Keratinocyte (primary cell): Measurements from ENCODE around the gene GALNT9. TPM values are rescaled to one million over a fixed set of nuclear protein-coding genes. Genes with fewer than 3 reads are reported as not detected.

ENCODE experiments used
- DNase-seq: peaks from one replicate; pipeline ENCODE4 v3.0.0-alpha.2; 2011; ENCODE audit warnings: low read depth, missing footprints, low spot score
- FAIRE-seq: peaks from 2 replicates; lab custom pipeline; 2011; peaks lifted over from hg19 to GRCh38; lab: Jason Lieb, UNC
- H2AFZ ChIP-seq: 2 replicates; pipeline ENCODE4 v1.6.0; 2012; ENCODE audit warnings: low read length, control low read depth, inconsistent platforms; ENCODE audit not compliant: control insufficient read depth
- H3K27ac ChIP-seq: 2 replicates; pipeline ENCODE4 v1.5.1; 2011; ENCODE audit warnings: low read length; ENCODE audit not compliant: control insufficient read depth, insufficient read depth
- H3K27me3 ChIP-seq: 3 replicates; pipeline ENCODE4 v1.6.0; 2011; ENCODE audit warnings: low read length; ENCODE audit not compliant: control insufficient read depth, insufficient read depth; ENCODE audit errors: extremely low read depth
- H3K36me3 ChIP-seq, 2 experiments: 2 replicates in 1 of 2; 3 replicates in 1 of 2; pipeline ENCODE4 v1.5.1; 2011; ENCODE audit warnings: low read length in 2 of 2, mild to moderate bottlenecking in 1 of 2; ENCODE audit not compliant: control insufficient read depth in 2 of 2, insufficient read depth in 2 of 2; ENCODE audit errors: extremely low read depth in 1 of 2
- H3K4me1 ChIP-seq: 3 replicates; pipeline ENCODE4 v1.5.1; 2011; ENCODE audit warnings: low read length; ENCODE audit not compliant: control insufficient read depth, insufficient read depth; ENCODE audit errors: extremely low read depth
- H3K4me2 ChIP-seq: 3 replicates; pipeline ENCODE4 v1.6.0; 2011; ENCODE audit warnings: low read depth, low read length; ENCODE audit not compliant: control insufficient read depth, insufficient read depth; ENCODE audit errors: extremely low read depth
- H3K4me3 ChIP-seq, 3 experiments: fragments of 200-600 bp in 1 of 3; sonication (generic) in 1 of 3; 2 replicates in 2 of 3; 3 replicates in 1 of 3; pipeline ENCODE4 v1.5.1; 2011 to 2016; ENCODE audit warnings: low read length in 3 of 3, mild to moderate bottlenecking in 3 of 3, control low read depth in 2 of 3, inconsistent platforms in 1 of 3, low read depth in 1 of 3, mixed read lengths in 1 of 3, mixed run types in 1 of 3, moderate library complexity in 1 of 3; ENCODE audit not compliant: control insufficient read depth in 2 of 3, insufficient read depth in 2 of 3; ENCODE audit errors: extremely low read depth in 1 of 3
- H3K79me2 ChIP-seq: 2 replicates; pipeline ENCODE4 v1.6.0; 2012; ENCODE audit warnings: low read length; ENCODE audit not compliant: control insufficient read depth, insufficient read depth
- H3K9ac ChIP-seq: 3 replicates; pipeline ENCODE4 v1.6.0; 2011; ENCODE audit warnings: low read length; ENCODE audit not compliant: control insufficient read depth, insufficient read depth; ENCODE audit errors: extremely low read depth
- H3K9me1 ChIP-seq: 3 replicates; pipeline ENCODE4 v1.6.0; 2011; ENCODE audit warnings: low read length; ENCODE audit not compliant: control insufficient read depth, insufficient read depth; ENCODE audit errors: extremely low read depth
- H3K9me3 ChIP-seq: 2 replicates; pipeline ENCODE4 v1.5.1; 2012; ENCODE audit warnings: low read depth, low read length; ENCODE audit not compliant: control insufficient read depth
- H4K20me1 ChIP-seq: 3 replicates; pipeline ENCODE4 v1.6.0; 2011; ENCODE audit warnings: low read length; ENCODE audit not compliant: control insufficient read depth, insufficient read depth; ENCODE audit errors: extremely low read depth
- CTCF ChIP-seq, 3 experiments: IDR thresholded peaks in 1 of 3; conservative IDR thresholded peaks in 1 of 3; optimal IDR thresholded peaks in 1 of 3; 2 replicates in 2 of 3; 3 replicates in 1 of 3; pipeline versions ENCODE3 to v1.5.1; 2011; ENCODE audit warnings: low read length in 3 of 3, mild to moderate bottlenecking in 3 of 3, moderate library complexity in 2 of 3, control low read depth in 1 of 3, inconsistent platforms in 1 of 3; ENCODE audit not compliant: insufficient read depth in 2 of 3; ENCODE audit errors: extremely low read depth in 1 of 3
- EZH2 ChIP-seq: IDR thresholded peaks from one replicate; pipeline ENCODE4 v1.6.1; 2012; ENCODE audit warnings: inconsistent platforms, mild to moderate bottlenecking, low read length, moderate library complexity
- dilution Hi-C: fragments of 300-500 bp; cut with MboI; formaldehyde crosslinking; loops from one replicate; pipeline ENCODE4 v1.7.0; 2020; ENCODE audit warnings: low sequenced_read_pairs; ENCODE audit not compliant: extremely low pct_ligation_motif_present
- polyA plus RNA-seq, 5 experiments: library from polyadenylated mRNA; depleted of rRNA in 3 of 5; stranded (reverse) in 3 of 5; stranded (forward) in 1 of 5; unstranded in 1 of 5; fragments of >200 nt; gene quantifications; 1 replicate in 1 of 5; 2 replicates in 3 of 5; 3 replicates in 1 of 5; pipeline versions ENCODE4 v1.2.1 to v1.2.3, GENCODE V29; 2011 to 2012; ENCODE audit warnings: missing spikeins in 2 of 5, low read depth in 1 of 5, low replicate concordance in 1 of 5

GALNT9 gene
- polyA plus RNA-seq, 1 donor (not counting 4 experiments of a cell fraction or from before 2014, with no cell fraction given) = not detected

GRCh38 chr12:132333273-132333672 lies 3.9 kb upstream of the GALNT9 start:
- H3K27ac ChIP-seq = no peak overlapping the region

GRCh38 chr12:132330549-132330881 lies 1.1 kb upstream of the GALNT9 start:
- FAIRE-seq = no peak
- no peaks in the 10 kb centered on the region for H3K79me2 ChIP-seq
- no peak overlapping the region for H3K4me2 ChIP-seq
- H3K27ac ChIP-seq = no peak overlapping the region
- H3K9me1 ChIP-seq = no peaks in the 10 kb centered on the region
- H3K27me3 ChIP-seq = peaks cover 27% of the 10 kb centered on the region
- H3K9ac ChIP-seq = no peak overlapping the region
- no peak overlapping the region for H3K4me3 ChIP-seq
- no peak for TF ChIP-seq EZH2
- TF ChIP-seq CTCF (optimal IDR thresholded peaks at IDR 0.05 in 1 of 3, IDR thresholded peaks at IDR 0.05 in 1 of 3, conservative IDR thresholded peaks at IDR 0.05 in 1 of 3; ENCODE audit: extremely low read depth in 1 of 3, insufficient read depth in 2 of 3, low read length in 3 of 3) = no peak
- no peak for DNase-seq
- dilution Hi-C loops = no loop called here
- H3K36me3 ChIP-seq = no peaks in the 10 kb centered on the region
- peaks cover 14% of the 10 kb centered on the region for H3K9me3 ChIP-seq
- H4K20me1 ChIP-seq = no peaks in the 10 kb centered on the region
- H2AFZ ChIP-seq = no peak overlapping the region
- H3K4me1 ChIP-seq = no peaks in the 10 kb centered on the region

More at GRCh38 chr12:132333273-132333672, 3.9 kb upstream of the GALNT9 start:
- TF ChIP-seq EZH2 (no peak), CTCF (optimal IDR thresholded peaks at IDR 0.05 in 1 of 3, IDR thresholded peaks at IDR 0.05 in 1 of 3, conservative IDR thresholded peaks at IDR 0.05 in 1 of 3; ENCODE audit: extremely low read depth in 1 of 3, insufficient read depth in 2 of 3, low read length in 3 of 3) (no peak)
- peaks cover 23% of the 10 kb centered on the region for H3K9me3 ChIP-seq
- no peak overlapping the region for H3K4me3 ChIP-seq
- H3K9ac ChIP-seq = no peak overlapping the region
- H2AFZ ChIP-seq = no peak overlapping the region
- no peaks in the 10 kb centered on the region for H3K9me1 ChIP-seq
- FAIRE-seq (no peak), DNase-seq (no peak)
- no peaks in the 10 kb centered on the region for H3K36me3 ChIP-seq
- H3K27me3 ChIP-seq = peaks cover 9% of the 10 kb centered on the region
- dilution Hi-C loops = no loop called here
- no peak overlapping the region for H3K4me2 ChIP-seq
- H4K20me1 ChIP-seq = no peaks in the 10 kb centered on the region
- no peaks in the 10 kb centered on the region for H3K4me1 ChIP-seq
- no peaks in the 10 kb centered on the region for H3K79me2 ChIP-seq
